GM18861 (cell line): ENCODE data around the gene SPATC1L.
"Not testable (repeated sequence)": the region's sequence is repeated elsewhere in the genome, so short reads cannot be mapped to it uniquely, and the experiment has no call there.

ENCODE experiments used
- ATAC-seq: cut with Tn5 transposase; IDR thresholded peaks from one replicate; pipeline ENCODE4 v1.9.1; 2021; ENCODE audit not compliant: unreplicated experiment

The SPATC1L gene

DNA sequence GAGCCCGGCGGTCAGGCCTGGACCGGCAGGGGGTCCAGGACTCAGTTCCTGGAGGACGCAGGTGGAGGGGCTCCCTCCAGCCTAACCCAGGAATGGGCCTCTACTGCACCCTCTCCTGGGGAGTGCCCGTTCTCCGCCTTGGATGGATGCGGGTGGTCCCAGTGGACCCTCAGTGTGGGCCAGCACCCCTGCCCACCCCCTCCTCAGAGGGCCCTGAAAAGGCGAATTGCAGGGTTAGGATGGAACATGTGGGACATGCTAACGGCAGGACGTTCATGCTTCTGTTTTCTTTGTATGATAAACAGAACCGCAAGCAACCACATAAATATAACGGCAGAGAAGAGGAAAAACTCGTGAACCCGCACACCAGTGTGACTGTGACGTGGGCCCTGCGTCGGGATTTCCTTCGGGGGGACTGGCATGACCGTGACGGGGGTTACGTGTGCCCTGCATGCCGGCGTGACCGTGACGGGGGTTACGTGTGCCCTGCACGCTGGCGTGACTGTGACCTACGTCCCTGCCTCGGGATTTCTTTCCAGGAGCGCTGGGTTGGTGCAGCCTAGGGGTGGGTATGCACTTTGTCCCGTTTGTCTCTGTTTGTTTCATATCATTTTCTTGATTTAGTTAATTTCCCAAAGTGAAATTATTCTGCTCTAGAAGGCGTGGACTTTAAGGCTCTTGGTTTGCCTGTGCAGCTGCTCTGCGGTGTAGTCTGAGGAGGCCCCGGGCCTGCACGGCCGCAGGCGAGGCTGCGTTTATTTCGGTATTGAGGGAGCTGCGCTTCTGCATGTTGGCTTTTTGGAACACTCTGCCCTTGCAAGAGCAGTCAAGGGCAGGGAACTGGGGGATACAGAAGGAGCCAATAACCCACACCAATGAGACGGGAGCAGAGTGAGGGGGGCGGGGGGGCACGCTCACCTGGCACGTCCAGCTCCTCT, 32.0 kb downstream of the SPATC1L start:
- no peak for ATAC-seq

- no peak for ATAC-seq
Measured at GRCh38 chr21:46151261-46151988, 32.8 kb downstream of the SPATC1L start.

DNA sequence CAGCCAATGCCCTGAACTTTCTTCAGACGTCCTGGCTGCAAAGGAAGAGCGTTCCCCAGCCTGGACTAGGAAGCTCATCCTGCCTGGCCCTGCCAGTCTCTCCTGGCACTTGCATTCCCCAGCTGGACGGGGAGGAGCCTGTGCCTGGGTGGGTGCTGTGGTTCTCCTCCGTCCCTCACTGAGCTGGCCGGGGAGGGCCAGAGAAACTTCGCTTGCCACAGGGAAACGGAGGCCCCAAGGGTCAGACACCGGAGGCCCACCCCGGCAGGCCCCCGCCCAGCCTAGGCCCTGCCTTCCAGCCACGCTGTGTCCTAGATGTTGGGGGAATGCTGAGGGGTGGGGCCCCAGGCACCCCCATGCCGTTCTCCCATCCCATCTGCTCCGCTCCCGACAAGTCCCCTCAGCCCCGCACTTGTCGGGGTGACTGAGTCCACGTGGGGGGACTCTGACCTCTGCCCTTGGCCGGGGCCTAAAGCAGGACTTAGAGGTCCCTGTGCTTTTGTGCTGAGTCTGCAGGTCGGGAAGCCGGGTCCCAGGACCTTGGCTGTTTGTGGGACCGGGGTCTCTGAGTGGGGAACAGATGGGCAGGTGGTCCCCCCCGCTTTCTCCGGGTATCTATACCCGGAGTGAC, 33.7 kb downstream of the SPATC1L start:
- ATAC-seq = no peak

DNA sequence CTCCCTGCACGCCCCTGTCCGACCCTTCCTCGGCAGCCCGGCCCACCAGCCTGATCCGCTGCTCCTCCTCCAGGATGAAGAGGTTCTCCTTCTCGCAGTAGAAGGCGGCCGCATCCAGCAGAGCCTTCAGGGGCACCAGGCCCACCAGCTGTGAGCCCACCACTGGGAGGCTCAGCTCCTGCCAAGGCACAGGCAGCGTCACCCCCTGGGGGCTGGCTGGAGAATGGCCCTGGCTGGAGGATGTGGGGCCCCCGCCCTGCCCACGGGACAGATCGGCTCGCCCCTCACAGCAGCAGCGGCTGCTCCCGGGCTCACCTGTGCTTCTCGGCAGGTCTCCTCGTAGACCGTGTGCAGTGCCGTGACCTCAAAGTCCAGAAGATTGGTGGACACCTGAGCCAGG, 34.2 kb downstream of the SPATC1L start:
- no peak for ATAC-seq

GRCh38 chr21:46149205-46149901, 34.9 kb downstream of the SPATC1L start:
- no peak for ATAC-seq

DNA sequence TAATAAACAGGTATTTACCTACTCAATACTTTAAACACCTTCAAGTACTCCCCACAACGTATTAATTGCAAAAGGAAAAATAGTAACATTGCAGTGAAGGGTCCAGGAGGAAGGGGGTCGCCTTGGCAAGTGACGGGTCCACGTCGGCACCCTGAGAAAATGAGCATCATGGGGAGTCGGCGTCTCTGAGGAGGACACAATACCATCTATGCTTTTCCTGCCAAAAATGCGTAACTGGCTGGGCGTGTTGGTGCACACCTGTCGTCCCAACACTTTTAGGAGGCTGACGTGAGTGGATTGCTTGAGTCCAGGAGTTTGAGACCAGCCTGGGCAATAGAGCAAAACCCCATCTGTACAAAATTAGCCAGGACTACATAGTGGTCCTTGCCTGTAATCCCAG, 36.2 kb downstream of the SPATC1L start:
- ATAC-seq = no peak

DNA sequence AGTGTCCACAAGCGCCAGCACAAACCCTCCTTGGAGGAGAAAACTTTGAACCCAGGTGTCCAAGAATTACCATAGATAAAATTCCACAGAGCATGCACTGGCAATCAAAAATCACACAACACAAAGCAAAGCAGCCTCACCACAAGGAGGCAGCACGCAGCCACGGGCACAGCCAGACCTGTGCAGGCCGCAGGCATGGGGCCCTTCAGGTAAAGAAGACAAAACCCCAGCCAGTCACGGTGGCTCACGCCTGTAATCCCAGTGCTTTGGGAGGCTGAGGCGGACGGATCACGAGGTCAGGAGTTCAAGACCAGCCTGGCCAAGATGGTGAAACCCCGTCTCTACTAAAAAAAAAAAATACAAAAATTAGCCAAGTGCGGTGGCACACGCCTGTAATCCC, 36.8 kb downstream of the SPATC1L start:
- not testable (repeated sequence) for ATAC-seq

- no peak for ATAC-seq
Measured at GRCh38 chr21:46146856-46147255, 37.4 kb downstream of the SPATC1L start.

DNA sequence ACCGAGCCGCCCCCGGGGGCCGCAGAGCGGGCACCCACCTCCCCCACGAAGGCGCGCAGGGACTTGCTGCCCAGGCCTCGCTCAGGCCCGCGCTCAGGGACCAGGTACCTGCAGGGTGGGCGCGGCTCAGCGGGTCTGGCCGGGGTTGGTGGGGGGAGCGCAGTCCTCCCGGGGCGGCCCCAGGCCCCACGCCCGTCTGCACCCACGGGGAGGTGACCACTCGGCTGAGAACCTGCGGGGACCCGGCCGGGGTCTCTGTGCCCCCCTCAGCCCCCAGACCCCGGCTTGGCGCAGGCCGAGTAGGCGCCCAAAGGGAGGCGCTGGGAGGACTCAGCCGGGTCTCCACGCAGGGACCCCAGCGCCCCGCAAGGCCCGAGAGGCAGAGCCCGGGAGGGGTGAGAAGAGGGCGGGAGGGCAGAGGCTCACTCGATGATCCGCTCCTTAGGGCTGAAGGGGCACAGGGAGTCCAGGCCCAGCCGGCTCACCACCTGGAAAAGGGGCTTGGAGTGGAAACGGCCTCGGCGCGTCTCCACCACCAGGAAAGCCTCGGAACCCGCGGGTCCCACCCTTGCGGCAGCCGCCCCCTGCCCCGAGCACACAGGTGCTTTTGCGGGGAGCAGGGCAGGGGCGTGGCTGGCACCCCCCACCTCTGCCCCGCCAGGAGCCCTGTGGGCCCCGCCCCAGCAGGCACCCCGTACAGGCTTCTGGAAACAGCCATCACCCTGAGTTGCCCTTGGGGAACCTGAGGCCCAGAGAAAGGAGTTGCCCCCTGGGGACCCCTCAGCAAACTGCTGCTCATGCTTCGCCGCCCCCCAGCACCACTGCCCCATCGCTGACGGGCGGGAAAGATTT, 38.2 kb downstream of the SPATC1L start:
- no peak for ATAC-seq

DNA sequence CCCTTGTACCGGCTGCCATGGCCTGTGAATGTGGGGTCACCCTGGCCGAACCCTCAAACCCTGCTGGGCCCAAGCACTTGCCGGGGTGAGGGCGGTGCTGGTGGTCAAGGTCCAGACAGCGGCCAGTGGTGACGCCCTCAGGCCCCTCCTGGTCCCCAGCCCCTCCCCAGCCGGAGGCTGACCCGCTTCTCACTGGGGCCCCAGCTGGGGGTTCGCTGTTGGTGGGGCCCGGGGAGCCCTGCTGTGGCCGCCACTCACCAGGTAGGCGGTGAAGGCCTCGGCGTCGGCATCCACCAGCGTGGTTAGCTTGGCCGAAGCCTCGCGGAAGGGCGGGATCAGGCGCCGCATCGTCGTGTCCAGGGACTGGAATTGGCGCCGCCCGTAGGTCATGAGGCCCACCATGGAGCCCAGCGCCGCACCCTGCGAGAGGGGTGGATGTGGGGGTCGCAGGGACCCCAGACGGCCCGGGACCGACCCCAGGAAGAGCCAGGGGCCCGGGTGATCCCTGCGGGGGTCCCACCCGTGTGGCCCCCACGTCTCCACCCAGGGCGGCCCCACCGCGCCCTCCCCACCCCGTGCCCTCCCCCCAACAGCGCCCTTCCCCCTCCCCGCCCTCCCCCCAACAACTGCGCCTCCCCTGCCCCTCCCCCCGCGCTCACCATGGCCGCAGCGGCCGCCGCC, 39.0 kb downstream of the SPATC1L start:
- ATAC-seq = no peak

DNA sequence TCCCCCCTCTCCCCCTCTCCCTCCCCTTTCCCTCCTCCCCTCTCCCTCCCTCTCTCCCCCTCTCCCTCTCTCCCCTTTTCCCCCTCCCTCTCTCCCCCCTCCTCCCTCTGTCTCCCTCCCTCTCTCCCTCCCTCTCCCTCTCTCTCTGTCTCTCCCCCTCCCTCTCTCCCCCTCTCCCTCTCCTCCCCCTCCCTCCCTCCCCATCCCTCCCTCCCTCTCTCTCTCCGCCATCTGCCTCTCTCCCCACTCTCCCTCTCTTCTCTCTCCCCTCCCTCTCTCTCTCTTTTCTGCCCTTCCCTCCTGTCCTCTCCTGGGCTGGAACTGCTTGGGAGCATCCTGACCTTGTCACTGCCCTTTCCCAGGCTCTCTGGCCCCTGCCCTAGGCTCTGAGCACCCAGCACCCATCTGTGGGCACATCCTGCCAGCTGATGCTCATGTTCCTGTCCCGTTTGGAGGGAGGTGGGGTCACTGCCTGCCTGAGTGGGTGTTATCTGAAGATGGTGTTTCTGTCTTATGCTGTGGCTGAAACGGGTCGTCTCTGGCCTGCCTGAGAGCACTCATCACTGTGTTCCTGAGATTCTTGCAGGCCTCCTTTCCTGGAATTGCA, 39.7 kb downstream of the SPATC1L start:
- no peak for ATAC-seq

GRCh38 chr21:46142582-46143473, 41.4 kb downstream of the SPATC1L start:
- ATAC-seq = no peak

GRCh38 chr21:46141767-46142581, 42.3 kb downstream of the SPATC1L start:
- ATAC-seq = no peak

GRCh38 chr21:46140352-46141003, 43.8 kb downstream of the SPATC1L start:
- not testable (repeated sequence) for ATAC-seq

DNA sequence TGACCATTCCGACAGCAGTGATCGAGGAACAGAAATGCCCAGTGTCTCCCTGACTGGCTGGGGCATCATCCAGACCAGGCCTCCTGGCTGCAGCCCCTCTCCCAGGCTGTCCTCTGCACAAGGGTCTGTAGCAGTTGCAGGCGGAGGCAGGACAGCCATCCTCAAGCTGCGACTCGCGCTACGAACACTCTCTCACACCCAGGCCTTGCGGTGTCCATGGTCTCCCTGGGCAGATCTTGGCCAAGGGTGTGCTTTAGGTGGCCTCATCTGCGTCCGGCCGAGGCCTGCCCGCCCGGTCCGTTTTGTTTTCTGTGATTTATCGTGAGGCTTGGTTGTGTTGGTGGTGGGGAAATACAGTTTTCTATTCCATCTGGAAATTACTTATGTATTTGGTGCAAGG, 44.6 kb downstream of the SPATC1L start:
- ATAC-seq = no peak

DNA sequence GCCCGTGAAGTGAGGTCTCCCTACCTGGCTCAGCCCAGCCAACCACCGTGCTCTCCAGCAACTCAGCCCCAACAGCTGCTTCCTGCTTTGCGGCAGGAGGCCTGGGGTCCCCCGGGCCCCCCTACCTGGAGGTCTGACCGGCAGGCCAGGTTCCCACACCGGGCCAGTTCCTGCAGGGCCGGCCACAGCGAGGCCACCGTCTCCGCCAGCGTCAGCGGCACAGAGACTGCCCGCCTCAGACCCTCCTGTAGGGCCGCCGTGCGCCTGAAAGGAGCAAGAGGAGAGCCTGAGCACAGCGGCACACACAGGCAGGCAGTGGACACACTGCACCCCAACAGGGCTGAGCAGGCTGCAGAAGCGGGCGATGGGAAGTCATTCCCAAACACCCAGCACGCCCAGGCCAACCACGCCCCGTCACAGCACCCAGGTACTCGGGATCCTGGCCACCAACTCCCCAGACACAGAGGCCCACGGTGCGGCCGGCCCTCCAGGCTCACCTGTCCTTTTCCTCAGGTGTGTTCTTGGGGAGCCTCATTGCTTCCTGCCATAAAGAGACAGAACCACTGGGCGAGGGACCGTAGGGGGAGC, 45.8 kb downstream of the SPATC1L start:
- ATAC-seq = no peak
